Dermis blood vessel endothelial cell (primary cell): ENCODE measurements around the gene PPIA. TPM values are rescaled to one million over a fixed set of nuclear protein-coding genes. Genes with fewer than 3 reads are reported as not detected.
A peak's percentile ranks its signal among the peaks of the same experiment; 100 is the strongest.

Experiments
- DNase-seq: peaks from one replicate; pipeline ENCODE4 v3.0.0; 2010
- total RNA-seq: library from RNA; depleted of rRNA; stranded (reverse); fragments of >200 nt; gene quantifications from 2 replicates; pipeline ENCODE4 v1.2.3, GENCODE V29; 2014

The PPIA gene
- 3,103 and 4,000 TPM in 2 replicates for total RNA-seq

DNA sequence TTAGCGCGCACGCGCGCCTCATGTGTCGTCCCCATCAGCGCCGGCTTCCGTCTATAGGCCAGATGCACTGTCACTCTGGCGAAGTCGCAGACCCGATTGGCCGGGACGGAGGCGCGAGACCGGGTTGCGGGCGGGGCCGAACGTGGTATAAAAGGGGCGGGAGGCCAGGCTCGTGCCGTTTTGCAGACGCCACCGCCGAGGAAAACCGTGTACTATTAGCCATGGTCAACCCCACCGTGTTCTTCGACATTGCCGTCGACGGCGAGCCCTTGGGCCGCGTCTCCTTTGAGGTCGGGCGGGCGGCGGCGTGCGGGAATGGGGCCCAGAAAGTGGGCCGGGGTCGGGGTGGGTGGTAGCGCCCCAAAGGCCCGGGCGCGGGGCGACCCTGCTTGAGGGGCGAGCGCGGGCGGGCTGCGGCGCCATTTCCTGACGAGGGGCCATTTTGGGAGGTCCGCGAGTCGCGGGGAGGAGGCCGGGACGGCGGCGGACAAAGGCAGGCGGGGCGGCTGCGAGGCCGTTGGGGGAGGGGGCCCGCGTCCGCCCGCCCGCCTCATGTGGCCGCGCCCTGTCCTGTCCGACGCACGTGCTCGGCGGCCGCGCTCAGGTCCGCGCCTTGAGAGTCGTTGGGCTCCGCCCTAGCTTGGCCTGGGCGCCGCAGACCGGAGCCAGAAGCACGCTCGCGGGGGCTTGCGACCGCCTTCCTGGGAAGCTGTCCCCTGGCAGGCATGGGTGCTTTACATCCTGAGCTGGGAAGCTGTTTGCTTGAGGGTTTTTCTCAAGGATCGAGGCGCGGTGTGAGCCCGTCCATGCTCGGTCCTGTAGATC is at the start of gene PPIA:
TSS of gene PPIA (plus strand) at position 178 of the 825 bp plus-strand sequence. CDS start at position 222, 44 bp downstream.
- DNase-seq: peak; percentile 99

DNA sequence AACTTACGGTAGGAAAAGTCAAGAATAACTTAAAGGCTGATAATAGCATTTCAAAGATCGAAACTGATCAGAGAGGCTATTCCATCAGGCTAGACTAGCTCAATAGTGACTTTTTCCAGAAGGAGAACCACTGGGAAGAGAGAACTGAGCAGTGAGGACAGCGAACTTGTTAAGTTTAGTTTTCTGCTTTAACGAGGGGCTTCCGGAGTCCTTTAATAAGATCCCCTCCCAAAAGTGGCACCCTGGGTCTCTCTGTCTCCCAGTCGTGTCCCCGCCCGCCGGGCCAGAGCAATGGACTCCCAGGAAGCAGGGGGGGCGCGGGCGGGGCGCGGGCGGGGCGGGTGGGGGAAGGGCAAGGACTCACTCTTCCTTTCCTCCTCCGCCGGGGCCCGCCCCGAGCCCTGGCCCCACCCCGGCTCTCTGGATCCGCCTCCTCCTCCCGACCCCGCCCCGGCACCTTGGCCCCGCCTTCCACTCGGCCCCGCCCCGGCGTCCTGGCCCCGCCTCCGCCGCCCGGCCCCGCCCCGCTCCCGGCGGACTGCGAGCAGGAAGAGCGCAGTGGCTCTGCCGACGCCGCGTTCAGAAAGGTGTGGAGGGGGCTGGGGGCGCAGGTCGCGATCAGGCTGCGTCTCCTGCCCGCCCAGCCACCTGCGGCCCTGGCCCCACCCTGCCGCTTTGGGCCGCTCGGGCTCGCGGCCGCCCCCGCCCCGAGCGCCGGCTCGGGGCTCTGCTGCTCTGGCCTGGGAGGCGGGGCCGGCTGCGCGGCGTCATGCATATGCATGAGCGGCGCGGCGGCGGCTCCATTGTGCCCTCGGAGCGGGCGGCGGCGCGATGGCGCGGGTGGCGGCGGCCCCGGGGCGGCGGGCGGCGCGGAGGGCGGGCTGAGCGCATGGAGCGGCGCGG is 48.2 kb upstream of the PPIA start, which contains the start of gene ZMIZ2:
TSS of gene ZMIZ2 (plus strand) at position 803 of the 903 bp plus-strand sequence. CDS start 7,403 bp downstream, outside the sequence.
- peak; percentile 91 for DNase-seq

DNA sequence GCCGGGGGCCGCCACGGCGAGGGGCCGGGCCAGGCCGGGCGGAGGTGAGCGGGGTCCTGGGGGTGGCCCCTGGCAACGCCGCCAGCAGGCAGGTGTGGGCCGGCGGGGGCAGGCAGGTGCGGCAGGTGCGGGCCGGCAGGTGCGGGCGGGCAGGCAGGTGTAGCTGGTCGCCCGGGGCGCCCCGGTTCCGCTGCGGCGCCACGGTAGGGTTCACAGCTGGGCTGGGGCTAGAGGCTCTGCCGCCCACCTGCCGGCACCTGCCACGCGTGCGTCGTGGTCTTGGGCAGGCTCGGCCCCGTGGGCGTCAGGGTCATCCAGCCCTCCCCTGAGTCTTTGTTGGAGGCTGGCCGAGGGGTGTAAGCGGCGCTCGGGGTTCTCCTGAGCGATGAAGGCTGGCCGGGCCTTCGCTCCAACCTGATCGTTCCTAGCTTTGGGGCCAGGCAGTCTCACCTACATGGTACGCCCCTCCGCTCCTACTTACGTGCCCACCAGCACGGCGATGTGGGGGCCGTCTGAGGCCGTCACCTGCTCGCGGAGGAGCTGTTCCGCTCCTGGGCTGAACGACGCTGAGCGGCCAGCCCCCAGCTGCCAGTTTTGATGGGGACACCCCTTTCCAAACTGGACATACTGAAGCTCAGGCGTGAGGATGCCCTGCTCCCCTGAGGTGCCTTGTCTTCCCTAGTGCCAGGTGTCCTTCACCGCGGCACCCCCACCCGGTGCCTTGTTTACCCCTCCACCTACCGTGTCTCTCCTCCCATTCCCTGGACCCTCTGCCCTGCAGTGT is 47.3 kb upstream of the PPIA start:
- no peak for DNase-seq

DNA sequence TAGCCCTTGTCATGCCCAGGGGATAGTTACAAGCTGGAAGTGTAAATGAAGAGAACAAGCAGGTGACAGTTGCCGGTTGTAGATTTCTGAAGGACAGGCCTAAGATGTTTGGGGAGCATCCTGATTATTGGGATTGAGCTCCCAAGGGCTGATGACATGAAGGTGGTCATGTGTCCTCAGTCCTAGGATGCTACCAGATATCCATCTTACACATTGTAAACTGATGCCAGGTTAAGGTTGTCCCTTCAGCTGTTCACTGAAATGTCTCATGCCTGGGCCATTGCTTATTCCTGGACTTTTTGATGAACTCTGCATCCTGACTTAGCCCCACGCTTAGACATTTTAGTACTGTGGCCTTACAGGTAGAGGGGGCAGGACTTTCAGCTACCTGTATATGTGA is 46.5 kb upstream of the PPIA start:
- DNase-seq: no peak

DNA sequence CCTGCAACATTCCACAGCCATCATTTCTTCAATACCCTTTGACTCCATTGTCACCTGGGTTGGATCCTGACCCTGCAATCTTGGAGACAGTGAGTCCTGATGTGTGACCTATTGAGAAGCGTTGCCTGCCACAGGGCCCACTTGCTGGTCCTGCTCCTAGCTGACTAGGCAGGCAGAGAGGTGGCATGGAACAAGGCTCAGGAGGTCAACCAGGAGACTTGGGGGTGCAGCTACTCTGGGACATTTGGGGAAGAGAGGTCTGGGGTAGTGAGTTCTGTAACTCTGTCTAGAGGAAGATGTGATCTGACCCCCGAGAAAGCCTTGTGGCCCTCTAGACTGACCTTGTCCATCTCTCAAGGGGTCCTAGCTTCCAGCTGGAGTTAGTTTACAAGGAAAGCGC is 46.1 kb upstream of the PPIA start:
- no peak for DNase-seq

DNA sequence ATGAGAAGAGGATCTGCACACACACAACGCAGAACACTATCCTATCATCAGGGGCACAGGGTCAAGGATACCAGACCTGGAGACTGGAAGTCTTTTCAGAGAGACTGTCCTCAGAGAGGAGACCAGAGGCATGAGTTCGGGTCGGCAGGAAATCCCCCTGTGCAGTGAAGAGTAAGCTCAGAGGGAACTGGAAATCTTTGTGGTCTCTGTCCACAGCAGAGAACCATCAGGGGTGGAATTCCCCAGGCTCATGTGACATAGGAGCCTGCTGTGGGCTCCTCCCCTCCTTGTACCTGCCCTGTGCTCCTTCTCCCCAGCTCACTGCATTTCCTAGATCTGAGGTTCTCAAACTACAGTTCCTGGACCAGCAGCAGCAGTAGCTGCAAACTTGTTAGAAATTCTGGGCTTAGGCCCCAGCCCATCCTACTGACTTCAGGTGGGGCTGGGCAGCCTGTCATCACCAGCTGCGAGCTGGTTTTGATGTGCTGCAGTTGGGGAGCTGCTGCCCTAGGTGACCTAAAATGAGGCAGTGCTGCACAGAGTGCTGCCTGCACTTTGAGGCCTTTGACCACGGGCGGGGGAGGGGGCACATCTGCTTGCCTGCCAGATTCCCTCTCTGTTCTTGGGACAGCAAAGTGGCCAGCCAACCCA is 45.4 kb upstream of the PPIA start:
- DNase-seq: no peak

DNA sequence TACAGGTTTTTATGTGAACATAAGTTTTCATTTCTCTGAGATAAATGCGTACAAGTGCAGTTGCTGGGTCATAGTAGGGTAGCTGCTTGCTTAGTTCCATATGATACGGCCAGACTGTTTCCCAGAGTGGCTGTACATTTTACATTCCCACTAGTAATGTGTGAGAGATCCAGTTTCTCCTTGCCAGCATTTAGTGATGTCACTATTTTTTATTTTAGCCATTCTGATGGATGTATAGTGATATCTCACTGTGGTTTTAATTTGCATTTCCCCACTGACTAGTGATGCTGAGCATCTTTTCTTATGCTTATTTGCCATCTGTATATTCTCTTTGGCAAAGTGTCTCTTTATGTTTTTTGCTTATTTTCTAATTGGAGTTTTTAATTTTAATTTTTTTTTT is 43.7 kb upstream of the PPIA start:
- no peak for DNase-seq

DNA sequence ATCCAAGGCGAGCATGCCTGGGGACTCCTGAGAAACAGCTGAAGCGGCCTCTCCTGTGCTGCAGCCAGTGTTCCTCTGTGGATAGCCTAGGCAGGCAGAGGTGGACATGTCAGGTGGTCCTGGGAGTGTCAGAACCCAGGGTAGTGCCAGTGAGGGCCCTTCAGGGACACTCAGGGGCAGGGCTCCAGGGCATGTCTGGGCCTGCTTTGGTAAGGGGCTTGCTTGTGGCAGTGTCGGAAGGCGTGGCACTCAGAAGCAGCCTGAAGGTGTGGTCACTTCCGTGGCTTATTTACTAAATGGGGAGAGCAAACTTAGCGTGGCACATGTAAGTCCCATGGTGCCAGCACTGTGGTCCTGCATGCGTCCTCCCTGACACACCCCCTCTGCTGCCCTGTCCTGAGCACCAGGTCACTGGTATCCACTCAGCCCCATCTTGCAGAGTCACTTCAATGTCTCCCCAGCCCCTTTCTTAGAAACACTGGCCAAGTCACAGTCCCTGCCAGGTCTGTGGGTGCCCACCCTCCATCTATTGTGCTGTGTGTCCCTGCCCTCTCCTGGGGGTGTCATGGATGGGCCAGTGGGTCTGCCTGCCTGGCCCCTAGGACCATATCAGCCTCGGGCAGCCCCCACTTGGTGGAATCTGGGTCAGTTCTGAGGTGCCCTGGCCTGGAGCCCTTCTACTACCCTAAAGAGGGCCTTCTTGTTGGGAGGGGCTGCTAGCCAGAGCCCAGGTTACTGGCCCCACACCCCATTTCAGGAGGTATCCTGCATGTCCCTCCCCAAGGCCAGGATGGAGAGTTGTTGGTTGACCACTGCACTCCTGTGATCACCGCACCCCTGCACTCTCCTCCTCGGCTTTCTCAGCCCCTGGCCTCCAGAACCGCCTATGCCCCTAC is 41.4 kb upstream of the PPIA start:
- DNase-seq: no peak

DNA sequence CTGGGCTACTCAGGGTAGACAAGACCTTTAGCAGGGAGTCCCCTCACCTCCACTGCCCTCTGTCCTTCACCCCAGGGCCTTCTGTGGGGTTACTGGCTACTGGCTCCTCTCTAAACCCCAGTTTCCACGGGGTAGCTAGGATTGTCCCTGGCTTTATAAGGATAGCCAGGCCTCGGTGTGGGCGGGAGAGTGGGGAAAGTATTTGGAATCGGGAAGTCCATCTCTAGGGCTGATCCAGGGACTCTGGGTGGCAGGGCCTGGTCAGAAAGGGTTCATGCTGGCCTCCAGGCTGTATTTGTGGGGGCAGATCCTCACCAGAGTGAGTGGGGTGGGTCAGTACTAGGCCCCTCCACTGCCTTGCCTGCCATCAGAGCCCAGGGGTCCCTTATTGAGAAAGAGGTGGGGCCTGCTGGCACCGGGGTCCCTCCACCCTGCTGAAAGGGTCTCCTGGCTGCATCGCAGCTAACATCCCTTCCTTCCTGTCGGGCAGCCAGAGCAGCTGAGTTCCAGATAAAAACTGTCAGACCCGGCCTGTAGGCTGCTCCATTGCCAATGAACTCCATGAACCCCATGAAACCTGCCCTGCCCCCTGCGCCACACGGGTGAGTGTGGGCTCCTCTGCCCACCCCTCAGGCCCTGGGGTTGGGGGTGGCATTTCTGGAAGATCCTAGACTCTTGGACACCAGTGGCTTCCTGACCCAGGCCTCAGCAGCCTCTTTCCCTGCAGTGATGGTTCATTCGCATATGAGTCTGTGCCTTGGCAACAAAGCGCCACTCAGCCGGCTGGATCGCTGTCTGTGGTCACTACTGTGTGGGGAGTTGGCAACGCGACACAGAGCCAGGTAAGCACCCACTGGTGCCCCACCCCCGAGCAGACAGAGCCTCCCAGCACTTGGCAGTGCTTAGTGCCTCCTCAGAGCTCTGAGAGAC is 40.5 kb upstream of the PPIA start:
- DNase-seq: peak; percentile 18

DNA sequence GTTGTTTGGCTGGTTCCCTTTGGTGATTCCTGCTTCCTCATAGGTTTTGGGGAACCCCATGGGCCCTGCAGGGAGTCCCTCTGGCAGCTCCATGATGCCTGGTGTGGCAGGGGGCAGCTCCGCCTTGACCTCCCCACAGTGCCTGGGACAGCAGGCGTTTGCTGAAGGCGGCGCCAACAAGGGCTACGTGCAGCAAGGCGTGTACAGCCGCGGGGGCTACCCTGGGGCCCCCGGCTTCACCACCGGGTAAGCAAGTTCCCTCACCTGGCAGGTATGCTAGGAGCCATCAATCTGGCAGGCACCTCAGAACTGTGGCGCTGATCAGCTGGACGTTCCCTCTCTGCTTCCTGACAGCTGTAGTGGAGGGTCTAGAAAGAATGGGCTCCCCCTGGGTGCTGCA is 39.6 kb upstream of the PPIA start:
- DNase-seq: no peak

DNA sequence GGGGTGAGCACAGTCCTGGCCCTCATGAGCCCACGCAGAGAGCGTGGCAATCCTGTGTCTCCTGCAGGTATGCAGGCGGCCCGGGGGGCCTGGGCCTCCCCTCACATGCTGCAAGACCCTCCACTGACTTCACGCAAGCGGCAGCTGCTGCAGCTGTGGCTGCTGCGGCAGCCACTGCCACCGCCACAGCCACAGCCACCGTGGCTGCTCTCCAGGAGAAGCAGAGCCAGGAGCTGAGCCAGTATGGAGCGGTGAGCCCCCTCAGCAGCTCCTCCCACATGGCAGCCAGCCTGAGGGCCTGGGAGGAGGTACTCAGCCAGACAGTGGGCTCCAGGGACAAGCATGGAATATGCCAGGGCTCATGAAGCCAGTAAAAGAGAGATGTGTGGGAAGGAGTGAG is 39.2 kb upstream of the PPIA start:
- DNase-seq: no peak

DNA sequence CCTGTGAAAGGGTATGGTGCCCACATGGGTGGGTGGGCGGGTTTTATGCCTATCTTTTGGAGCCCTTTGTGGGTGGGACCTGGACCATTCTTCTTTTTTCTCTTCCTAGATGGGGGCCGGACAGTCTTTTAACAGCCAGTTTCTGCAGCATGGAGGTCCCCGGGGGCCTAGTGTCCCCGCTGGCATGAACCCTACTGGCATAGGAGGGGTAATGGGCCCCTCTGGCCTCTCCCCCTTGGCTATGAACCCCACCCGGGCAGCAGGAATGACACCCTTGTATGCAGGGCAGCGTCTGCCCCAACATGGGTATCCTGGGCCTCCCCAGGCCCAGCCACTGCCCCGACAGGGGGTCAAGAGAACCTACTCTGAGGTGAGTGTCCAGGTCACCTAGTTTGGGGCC is 38.7 kb upstream of the PPIA start:
- DNase-seq: no peak

DNA sequence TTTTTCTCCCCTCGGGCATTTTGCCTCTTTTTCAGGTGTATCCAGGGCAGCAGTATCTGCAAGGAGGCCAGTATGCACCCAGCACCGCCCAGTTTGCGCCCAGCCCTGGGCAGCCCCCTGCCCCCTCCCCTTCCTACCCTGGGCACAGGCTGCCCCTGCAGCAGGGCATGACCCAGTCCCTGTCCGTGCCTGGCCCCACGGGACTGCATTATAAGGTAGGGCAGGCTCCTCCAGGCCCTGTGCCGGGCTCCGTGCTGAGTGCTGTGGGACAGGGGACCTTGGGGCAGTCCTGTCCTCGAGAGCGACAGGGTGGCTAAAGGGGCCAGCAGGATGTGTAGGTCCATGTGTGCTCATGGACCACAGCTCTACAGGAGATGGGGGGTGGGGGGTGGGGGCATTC is 37.2 kb upstream of the PPIA start:
- DNase-seq: no peak

DNA sequence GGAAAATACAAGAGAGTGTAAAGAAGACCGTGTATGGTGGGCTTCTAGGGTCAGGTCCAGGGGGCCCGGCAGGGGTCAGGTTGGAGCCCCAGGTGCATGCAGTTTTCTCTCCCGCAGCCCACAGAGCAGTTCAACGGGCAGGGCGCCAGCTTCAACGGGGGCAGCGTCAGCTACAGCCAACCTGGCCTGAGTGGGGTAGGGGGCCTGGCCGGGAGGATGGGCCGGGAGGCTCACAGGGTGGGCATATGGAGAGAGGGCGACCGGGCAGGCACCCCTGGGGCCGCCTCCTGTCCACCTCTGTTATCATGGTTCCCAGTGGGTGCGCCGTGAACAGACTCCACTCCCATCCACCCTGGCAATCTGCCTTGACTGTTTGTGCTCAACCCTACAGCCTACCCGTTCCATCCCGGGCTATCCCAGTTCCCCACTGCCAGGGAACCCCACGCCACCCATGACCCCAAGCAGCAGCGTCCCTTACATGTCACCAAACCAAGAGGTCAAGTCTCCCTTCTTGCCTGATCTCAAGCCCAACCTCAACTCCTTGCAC is 36.4 kb upstream of the PPIA start:
- DNase-seq: no peak

DNA sequence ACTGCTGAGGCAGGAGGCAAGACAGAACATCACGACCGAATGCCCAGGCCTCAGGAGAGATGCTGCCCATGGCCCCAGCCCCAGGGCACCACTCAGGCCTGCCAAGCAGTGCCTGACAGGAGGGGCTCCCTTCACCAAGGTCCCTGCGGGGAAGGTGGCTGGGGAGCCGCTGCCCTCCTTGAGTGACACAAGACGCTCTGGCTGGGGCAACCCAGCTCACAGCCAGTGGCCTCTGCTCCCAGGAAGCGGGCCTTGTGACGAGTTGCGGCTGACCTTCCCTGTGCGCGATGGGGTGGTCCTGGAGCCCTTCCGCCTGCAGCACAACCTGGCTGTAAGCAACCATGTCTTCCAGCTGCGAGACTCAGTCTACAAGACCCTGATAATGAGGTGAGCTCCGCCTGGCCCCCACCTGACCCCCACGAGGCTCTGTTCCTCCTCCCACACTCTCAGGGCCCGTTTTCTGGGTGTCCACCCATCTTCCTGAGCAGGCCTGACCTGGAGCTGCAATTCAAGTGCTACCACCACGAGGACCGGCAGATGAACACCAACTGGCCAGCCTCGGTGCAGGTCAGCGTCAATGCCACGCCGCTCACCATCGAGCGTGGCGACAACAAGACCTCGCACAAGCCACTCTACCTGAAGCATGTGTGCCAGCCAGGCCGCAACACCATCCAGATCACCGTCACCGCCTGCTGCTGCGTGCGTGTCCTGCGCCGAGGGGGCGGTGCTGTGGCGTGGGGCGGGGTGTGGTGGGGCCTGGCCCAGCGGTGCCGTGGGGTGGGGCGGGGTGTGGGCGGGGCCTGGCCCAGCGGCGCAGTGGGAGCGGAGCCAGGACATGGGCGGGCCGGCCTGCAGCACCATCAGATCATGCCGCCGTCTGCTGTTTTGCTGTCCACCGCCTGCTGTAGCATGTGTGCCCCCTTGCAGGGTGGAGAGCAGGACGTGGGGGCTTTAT is 35.0 kb upstream of the PPIA start:
- peak; percentile 48 for DNase-seq

DNA sequence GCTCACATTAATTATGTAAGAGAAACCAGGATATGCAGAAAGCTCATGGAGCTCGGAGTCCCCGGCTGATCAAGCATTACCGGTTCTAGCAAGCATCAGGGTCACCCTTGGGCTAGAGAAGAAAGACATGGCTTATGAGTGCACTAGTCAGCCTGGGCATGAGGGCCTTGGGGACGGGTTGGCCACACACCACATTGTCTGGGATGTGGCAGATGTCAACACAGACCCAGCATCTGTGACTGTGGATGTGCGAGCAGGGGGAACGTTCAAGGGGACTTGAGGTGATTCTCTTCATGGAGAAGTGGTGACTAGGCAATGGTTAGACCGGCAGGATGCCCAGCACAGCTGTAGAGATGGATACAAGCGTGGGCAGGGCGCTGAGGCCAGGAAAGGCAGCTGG is 34.2 kb upstream of the PPIA start:
- no peak for DNase-seq

DNA sequence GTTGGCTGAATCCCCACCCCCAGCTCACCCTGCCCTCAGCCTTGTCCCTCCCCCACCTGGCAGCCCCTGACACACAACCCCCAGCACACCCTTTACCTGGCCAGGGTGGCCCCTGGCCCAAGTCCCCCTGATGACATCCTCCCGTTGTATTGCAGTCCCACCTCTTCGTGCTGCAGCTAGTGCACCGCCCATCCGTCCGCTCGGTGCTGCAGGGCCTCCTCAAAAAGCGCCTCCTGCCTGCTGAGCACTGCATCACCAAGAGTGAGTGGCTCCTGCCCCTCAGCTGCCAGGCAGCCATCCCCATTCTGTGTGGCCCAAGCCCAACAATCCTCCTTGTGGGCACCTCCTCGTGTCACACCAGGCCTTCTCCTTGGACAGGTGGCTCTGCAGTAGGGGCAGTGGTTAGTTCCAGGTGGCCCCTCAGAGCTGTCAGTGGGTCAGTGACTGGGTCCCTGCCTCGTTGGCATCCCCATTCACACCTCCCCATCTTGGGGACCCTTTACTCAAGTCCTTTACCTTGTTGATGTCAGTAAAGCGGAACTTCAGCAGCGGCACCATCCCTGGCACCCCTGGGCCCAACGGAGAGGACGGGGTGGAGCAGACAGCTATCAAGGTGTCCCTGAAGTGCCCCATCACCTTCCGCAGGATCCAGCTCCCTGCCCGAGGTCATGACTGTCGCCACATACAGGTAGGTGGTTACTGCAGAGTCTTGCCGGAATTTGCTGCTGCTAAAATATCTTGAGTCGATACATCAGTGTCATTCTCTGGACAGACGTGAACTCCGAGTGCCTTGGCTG is 33.6 kb upstream of the PPIA start:
- DNase-seq: no peak

DNA sequence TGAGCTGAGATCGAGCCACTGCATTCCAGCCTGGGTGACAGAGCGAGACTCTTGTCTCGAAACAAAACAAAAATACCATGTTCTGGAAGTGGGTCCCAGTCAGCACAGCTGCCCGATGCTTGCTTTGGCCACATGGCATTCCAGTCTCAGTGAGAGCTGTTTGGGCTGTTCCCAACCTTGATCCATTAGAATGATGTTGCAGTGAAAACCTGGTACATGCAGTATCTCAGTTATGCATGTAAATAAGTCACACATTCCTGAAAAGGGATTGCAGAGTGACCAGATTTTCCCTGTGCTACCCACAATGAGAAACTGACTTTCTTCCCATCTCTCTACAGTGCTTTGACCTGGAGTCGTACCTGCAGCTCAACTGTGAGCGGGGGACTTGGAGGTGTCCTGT is 32.4 kb upstream of the PPIA start:
- no peak for DNase-seq
